ENCODE data around the gene DPH2. TPM values are rescaled to one million over a fixed set of nuclear protein-coding genes. Genes with fewer than 3 reads are reported as not detected.

DPH2 gene
- total RNA-seq, 2 experiments from 2014 or later = 28.6 to 42.1 TPM

- Histone ChIP-seq H3K4me2 (ENCODE audit: low read length) (peak within 1 kb of the TSS; percentile 83), H3K36me3 (ENCODE audit: insufficient read depth, low read length) (no peaks in the 10 kb centered on the region), H4K20me1 (ENCODE audit: insufficient read depth, low read length) (no peaks in the 10 kb centered on the region), H3K79me2 (ENCODE audit: insufficient read depth, low read depth, low read length) (no peaks in the 10 kb centered on the region), H2AFZ (ENCODE audit: low read length) (peak within 1 kb of the TSS; percentile 90), H3K4me3 (ENCODE audit: low read depth, low read length, poor library complexity, severe bottlenecking) (peak within 1 kb of the TSS; percentile 71), H3K9me2 (ENCODE audit: insufficient read depth, low read length) (no peaks in the 10 kb centered on the region), H3K4me1 (ENCODE audit: insufficient read depth, low read length, poor library complexity, severe bottlenecking) (peaks cover 28% of the 10 kb centered on the region), H3K27ac (ENCODE audit: low read depth, low read length, poor library complexity, severe bottlenecking) (no peak within 1 kb of the TSS), H3K9me3 (ENCODE audit: low read length) (no peaks in the 10 kb centered on the region)
- TF ChIP-seq CTCF (conservative IDR thresholded peaks at IDR 0.05; ENCODE audit: low read length) (no peak), EZH2phosphoT487 (IDR thresholded peaks at IDR 0.05; ENCODE audit: borderline replicate concordance, low read depth, low read length) (no peak)
- POLR2A ChIA-PET = no interaction called here
- CTCF ChIA-PET (ENCODE audit: unreplicated experiment) = interaction anchor here (0.9 to 1.2 kb wide), 2 partner anchors 16 to 49 kb away, joined by 3 to 4 read pairs; partner anchors contain the start of gene ATP6V0B
- BruUV-seq (replicated peaks) = no TSS peak
- intact Hi-C loops (cut with micrococcal nuclease; ENCODE audit: unreplicated experiment) = loop anchor here (1.0 to 2.0 kb wide), 2 partner anchors 17 to 39 kb away; partner anchors contain the start of gene ATP6V0B
- peak; percentile 71 for DNase-seq (ENCODE audit: low spot score)
These were observed 21.8 kb downstream of the DPH2 start, which contains the start of gene CCDC24 for GRCh38 chr1:43991476-43992231. CCDC24 (plus strand) TSS chr1:43991599; CDS start chr1:43991879, 280 bp downstream.

GRCh38 chr1:43992232-43992995 is 22.6 kb downstream of the DPH2 start:
- ChIA-PET CTCF (ENCODE audit: unreplicated experiment) (interaction anchor here (1.2 kb wide), 1 partner anchor 17 kb away, joined by 3 read pairs; the partner anchor contains the start of gene ATP6V0B), POLR2A (interaction anchor here (0.6 to 1.3 kb wide), 2 partner anchors 9 to 820 kb away, joined by 3 to 4 read pairs; partner anchors contain the start of genes CFAP57 and EBNA1BP2)
- Histone ChIP-seq H4K20me1 (ENCODE audit: insufficient read depth, low read length) (no peaks in the 10 kb centered on the region), H3K4me2 (ENCODE audit: low read length) (peak overlapping the region; percentile 83), H2AFZ (ENCODE audit: low read length) (peak overlapping the region; percentile 90; the same call in 1 of the 2 replicates), H3K9me2 (ENCODE audit: insufficient read depth, low read length) (no peaks in the 10 kb centered on the region), H3K79me2 (ENCODE audit: insufficient read depth, low read depth, low read length) (no peaks in the 10 kb centered on the region), H3K4me1 (ENCODE audit: insufficient read depth, low read length, poor library complexity, severe bottlenecking) (peaks cover 28% of the 10 kb centered on the region), H3K27ac (ENCODE audit: low read depth, low read length, poor library complexity, severe bottlenecking) (no peak overlapping the region), H3K9me3 (ENCODE audit: low read length) (no peaks in the 10 kb centered on the region), H3K4me3 (ENCODE audit: low read depth, low read length, poor library complexity, severe bottlenecking) (peak overlapping the region; percentile 71), H3K36me3 (ENCODE audit: insufficient read depth, low read length) (no peaks in the 10 kb centered on the region)
- BruUV-seq (replicated peaks) = no TSS peak
- TF ChIP-seq CTCF (conservative IDR thresholded peaks at IDR 0.05; ENCODE audit: low read length) = no peak
- no peak for TF ChIP-seq EZH2phosphoT487 (IDR thresholded peaks at IDR 0.05; ENCODE audit: borderline replicate concordance, low read depth, low read length)
- DNase-seq (ENCODE audit: low spot score) = no peak
- intact Hi-C loops (cut with micrococcal nuclease; ENCODE audit: unreplicated experiment) = no loop called here

Data from OCI-LY7 (cell line).